VCaP (cell line): Measurements from ENCODE around the gene DENND1C.
A peak's percentile ranks its signal among the peaks of the same experiment; 100 is the strongest.

Source experiments
- H3K27ac ChIP-seq: fragments of 450-650 bp; 2 replicates; pipeline ENCODE4 v1.5.1; 2017
- TF ChIP-seq, protein P1 (sequence below): fragments of 450-650 bp; conservative IDR thresholded peaks from 2 replicates; pipeline ENCODE4 v1.5.1; 2017; ENCODE audit warnings: mild to moderate bottlenecking, moderate library complexity

The DENND1C gene

DNA sequence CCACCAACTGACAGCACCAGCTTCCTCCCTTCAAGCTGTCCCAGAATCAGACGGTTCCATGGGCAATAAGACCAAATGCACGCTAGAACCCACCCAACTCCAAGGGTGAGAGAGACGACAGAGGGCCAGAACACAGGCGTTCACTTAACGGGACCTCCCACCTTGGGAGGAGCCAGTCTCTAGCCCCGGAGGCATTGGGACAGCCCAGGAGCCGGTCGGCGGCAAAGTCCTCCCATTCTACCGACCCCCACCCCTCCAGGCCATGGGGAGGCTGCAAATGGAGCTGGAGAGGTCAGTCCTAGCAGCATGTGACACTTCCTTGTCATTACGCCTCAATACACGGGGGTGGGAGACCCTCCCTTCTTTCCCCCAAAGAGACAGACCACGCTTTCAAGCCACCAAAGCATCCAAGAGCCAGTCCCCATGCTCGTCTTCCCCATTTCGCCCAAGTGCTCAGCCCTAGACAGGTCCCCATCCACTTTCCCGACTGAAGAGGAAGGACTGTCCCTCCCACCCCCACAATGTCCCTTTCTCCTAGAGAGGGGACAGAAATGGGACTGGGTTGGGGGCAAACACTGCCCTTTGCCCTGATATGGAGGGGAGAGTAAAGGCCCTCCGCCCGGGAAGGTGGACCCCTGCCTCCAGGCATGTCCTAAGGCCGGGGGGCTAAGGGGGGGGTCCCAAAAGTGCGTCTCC, 57.9 kb downstream of the DENND1C start:
- peak overlapping the region; percentile 74 for H3K27ac ChIP-seq
- TF ChIP-seq, protein P1, sequence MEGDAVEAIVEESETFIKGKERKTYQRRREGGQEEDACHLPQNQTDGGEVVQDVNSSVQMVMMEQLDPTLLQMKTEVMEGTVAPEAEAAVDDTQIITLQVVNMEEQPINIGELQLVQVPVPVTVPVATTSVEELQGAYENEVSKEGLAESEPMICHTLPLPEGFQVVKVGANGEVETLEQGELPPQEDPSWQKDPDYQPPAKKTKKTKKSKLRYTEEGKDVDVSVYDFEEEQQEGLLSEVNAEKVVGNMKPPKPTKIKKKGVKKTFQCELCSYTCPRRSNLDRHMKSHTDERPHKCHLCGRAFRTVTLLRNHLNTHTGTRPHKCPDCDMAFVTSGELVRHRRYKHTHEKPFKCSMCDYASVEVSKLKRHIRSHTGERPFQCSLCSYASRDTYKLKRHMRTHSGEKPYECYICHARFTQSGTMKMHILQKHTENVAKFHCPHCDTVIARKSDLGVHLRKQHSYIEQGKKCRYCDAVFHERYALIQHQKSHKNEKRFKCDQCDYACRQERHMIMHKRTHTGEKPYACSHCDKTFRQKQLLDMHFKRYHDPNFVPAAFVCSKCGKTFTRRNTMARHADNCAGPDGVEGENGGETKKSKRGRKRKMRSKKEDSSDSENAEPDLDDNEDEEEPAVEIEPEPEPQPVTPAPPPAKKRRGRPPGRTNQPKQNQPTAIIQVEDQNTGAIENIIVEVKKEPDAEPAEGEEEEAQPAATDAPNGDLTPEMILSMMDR, result no peak

DNA sequence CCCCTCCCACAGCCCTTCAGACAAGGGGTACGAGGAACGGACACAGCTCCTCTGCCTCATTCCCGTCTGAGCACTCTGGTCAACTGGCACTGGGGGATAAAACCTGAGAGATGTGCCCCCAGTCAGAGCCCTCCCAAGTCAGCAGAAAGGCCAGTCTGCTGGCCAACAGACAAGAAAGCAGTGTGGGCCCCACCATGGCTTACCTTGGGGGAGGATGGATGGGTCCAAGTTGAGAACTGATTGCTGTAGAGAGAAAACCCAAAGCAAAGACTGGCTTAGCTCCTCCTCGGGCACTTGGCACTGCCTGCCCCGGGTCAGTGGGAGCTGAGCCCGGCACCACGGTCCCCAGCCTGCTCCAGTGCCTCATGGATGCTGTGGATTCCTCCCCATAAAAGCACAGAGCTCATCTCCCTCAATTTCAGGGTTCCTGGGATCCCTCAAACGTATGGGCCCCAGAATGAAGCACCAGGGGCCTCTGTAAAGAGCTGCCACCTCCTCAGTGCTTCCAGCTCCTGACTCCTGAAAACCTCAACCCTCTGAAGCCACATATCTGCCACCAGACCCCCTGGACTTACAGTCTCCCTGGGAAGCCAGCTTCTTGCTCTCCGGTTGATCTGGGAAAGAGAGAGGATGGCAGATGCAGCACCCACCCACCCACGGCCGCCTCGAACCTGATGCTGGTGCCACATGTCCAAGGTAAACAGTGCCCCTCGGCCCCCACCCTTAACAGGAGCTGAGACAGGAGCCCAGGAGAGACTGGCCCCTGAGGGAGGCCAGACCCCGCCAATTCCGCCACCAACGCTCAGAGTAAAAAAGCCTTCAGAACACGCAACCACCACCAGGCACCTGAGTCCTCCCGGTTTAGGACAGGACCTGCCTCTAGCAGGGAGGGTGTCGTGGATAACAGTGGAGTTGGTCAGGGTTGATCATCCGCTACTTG, 60.2 kb downstream of the DENND1C start:
- TF ChIP-seq, protein P1, result no peak
- no peak overlapping the region for H3K27ac ChIP-seq

DNA sequence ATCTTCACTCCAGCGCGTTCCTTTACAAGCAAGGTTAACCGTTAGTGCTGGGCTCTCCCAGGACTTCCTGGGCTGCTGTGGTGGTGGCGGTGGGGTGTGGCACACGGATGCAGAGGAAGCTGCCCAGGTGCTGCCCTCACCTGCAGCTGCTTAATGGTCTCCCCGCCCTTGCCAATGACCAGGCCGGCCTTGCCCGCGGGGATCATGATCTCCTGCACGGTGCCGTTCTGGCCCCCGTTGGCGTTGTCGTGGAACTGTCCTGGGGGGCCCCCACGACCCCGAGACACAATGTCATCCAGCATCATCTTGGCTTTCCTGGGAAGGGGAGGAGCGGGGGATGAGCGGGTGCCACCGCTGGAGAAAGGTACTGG, 63.0 kb downstream of the DENND1C start:
- TF ChIP-seq, protein P1, result no peak
- H3K27ac ChIP-seq, result no peak overlapping the region

DNA sequence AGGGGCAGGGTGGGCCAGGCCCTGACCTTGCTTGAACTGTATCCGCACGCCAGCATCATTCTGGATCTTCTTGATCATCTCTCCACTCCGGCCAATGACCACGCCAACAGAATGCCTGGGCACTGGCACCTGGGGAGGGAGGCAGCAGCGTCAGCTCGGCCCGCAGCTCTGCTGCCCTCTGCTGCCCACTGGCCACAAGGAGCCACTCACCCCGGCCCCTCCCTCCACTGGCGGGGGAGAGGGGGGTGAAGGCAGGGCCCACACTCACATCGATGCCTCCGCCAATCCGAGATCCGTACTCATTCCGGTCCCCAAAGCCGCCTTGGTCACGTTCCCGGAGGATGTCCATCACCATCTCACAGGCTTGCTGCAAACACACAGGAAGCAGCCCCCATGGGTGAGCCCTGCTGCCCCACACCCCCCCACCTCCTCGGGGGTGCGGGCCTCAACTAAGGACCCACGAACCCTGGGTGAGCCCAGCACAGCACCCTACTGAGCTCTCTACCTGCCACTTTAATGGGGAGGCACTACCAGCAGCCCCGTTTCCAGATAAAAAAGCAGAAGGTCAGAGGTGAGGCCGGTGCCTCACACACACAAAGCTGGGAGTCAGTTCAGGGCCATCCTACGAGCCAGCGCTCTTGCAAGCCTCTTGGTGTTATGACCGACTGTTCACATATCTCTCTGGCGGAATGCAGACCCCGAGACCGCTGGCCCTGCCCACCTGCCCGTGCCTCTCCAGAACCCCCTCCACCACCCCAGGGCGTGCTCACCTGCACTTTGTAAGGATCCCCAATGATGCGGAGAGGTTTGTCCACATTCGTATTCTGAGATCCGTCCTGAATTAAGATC, 63.6 kb downstream of the DENND1C start:
- no peak overlapping the region for H3K27ac ChIP-seq

More for the DNA sequence above, 63.6 kb downstream of the DENND1C start:
- TF ChIP-seq, protein P1, result peak; percentile 49
